ENCODE results near the gene MAGEA8. TPM values are rescaled to one million over a fixed set of nuclear protein-coding genes. Genes with fewer than 3 reads are reported as not detected.

MAGEA8 gene
- total and polyA plus RNA-seq, 9 of the 15 experiments (the other 6 are each of a cell fraction or from before 2014, with no cell fraction given) = 0.49 to 4.6 (median 1.9) TPM

DNA sequence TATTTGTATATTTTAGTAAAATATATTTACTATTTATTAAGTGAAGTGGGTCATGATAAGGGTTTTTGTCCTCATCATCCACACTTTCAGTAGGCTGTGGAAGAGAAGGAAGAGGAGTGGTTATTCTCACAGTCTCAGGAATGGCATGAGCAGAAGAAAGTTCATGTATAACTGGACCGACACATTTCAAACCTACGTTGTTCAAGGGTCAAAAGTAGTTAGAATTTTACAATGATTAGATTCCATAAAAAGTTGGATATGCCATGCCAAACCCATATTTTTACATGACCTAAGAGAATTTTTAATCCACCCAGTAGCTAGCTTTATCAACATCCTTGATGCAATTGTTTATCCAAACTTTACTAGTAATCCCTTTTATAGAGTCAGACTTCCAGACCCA lies 15.6 kb upstream of the MAGEA8 start (continued):
- TF ChIP-seq, protein P1, sequence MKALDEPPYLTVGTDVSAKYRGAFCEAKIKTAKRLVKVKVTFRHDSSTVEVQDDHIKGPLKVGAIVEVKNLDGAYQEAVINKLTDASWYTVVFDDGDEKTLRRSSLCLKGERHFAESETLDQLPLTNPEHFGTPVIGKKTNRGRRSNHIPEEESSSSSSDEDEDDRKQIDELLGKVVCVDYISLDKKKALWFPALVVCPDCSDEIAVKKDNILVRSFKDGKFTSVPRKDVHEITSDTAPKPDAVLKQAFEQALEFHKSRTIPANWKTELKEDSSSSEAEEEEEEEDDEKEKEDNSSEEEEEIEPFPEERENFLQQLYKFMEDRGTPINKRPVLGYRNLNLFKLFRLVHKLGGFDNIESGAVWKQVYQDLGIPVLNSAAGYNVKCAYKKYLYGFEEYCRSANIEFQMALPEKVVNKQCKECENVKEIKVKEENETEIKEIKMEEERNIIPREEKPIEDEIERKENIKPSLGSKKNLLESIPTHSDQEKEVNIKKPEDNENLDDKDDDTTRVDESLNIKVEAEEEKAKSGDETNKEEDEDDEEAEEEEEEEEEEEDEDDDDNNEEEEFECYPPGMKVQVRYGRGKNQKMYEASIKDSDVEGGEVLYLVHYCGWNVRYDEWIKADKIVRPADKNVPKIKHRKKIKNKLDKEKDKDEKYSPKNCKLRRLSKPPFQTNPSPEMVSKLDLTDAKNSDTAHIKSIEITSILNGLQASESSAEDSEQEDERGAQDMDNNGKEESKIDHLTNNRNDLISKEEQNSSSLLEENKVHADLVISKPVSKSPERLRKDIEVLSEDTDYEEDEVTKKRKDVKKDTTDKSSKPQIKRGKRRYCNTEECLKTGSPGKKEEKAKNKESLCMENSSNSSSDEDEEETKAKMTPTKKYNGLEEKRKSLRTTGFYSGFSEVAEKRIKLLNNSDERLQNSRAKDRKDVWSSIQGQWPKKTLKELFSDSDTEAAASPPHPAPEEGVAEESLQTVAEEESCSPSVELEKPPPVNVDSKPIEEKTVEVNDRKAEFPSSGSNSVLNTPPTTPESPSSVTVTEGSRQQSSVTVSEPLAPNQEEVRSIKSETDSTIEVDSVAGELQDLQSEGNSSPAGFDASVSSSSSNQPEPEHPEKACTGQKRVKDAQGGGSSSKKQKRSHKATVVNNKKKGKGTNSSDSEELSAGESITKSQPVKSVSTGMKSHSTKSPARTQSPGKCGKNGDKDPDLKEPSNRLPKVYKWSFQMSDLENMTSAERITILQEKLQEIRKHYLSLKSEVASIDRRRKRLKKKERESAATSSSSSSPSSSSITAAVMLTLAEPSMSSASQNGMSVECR (CRISPR knock-in tag; IDR thresholded peaks at IDR 0.05) = no peak
- TF ChIP-seq JUND (IDR thresholded peaks at IDR 0.05; ENCODE audit: borderline replicate concordance, low read depth, low read length) = no peak
- no peak for TF ChIP-seq JUND (tag; IDR thresholded peaks at IDR 0.05; ENCODE audit: borderline replicate concordance, low read depth, low read length)
- TF ChIP-seq NFXL1 (CRISPR knock-in tag; IDR thresholded peaks at IDR 0.05) = no peak
- TF ChIP-seq, protein P2, sequence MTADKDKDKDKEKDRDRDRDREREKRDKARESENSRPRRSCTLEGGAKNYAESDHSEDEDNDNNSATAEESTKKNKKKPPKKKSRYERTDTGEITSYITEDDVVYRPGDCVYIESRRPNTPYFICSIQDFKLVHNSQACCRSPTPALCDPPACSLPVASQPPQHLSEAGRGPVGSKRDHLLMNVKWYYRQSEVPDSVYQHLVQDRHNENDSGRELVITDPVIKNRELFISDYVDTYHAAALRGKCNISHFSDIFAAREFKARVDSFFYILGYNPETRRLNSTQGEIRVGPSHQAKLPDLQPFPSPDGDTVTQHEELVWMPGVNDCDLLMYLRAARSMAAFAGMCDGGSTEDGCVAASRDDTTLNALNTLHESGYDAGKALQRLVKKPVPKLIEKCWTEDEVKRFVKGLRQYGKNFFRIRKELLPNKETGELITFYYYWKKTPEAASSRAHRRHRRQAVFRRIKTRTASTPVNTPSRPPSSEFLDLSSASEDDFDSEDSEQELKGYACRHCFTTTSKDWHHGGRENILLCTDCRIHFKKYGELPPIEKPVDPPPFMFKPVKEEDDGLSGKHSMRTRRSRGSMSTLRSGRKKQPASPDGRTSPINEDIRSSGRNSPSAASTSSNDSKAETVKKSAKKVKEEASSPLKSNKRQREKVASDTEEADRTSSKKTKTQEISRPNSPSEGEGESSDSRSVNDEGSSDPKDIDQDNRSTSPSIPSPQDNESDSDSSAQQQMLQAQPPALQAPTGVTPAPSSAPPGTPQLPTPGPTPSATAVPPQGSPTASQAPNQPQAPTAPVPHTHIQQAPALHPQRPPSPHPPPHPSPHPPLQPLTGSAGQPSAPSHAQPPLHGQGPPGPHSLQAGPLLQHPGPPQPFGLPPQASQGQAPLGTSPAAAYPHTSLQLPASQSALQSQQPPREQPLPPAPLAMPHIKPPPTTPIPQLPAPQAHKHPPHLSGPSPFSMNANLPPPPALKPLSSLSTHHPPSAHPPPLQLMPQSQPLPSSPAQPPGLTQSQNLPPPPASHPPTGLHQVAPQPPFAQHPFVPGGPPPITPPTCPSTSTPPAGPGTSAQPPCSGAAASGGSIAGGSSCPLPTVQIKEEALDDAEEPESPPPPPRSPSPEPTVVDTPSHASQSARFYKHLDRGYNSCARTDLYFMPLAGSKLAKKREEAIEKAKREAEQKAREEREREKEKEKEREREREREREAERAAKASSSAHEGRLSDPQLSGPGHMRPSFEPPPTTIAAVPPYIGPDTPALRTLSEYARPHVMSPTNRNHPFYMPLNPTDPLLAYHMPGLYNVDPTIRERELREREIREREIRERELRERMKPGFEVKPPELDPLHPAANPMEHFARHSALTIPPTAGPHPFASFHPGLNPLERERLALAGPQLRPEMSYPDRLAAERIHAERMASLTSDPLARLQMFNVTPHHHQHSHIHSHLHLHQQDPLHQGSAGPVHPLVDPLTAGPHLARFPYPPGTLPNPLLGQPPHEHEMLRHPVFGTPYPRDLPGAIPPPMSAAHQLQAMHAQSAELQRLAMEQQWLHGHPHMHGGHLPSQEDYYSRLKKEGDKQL (CRISPR knock-in tag; IDR thresholded peaks at IDR 0.05; ENCODE audit: borderline replicate concordance) = no peak
- no peak for TF ChIP-seq CC2D1A (IDR thresholded peaks at IDR 0.05)
- no peak for TF ChIP-seq ZNF717 (CRISPR knock-in tag; IDR thresholded peaks at IDR 0.05)
- TF ChIP-seq SETDB1 (IDR thresholded peaks at IDR 0.05; ENCODE audit: low read length) = no peak
- no peak for TF ChIP-seq ZNF41 (CRISPR knock-in tag; conservative IDR thresholded peaks at IDR 0.05)

Data from K562 (cell line).